HG03354 (cell line): ENCODE measurements around the gene KRT78.
"Not testable (repeated sequence)": the region's sequence is repeated elsewhere in the genome, so short reads cannot be mapped to it uniquely, and the experiment has no call there.

Source experiments
- ATAC-seq: cut with Tn5 transposase; IDR thresholded peaks from one replicate; pipeline ENCODE4 v1.9.1; 2021; ENCODE audit warnings: mild to moderate bottlenecking; ENCODE audit not compliant: unreplicated experiment, poor library complexity, severe bottlenecking

Gene KRT78

GRCh38 chr12:52872644-52873389 is 24.0 kb upstream of the KRT78 start:
- ATAC-seq, result no peak

GRCh38 chr12:52871291-52872039 is 22.7 kb upstream of the KRT78 start:
- no peak for ATAC-seq

- peak; percentile 75 for ATAC-seq
Measured at GRCh38 chr12:52870361-52871290, 21.8 kb upstream of the KRT78 start.

- ATAC-seq, result no peak
Measured at GRCh38 chr12:52867642-52868041, 18.8 kb upstream of the KRT78 start.

GRCh38 chr12:52867152-52867551 is 18.4 kb upstream of the KRT78 start:
- no peak for ATAC-seq

GRCh38 chr12:52865090-52865944 is 16.5 kb upstream of the KRT78 start:
- ATAC-seq, result no peak

GRCh38 chr12:52862023-52862422 is 13.2 kb upstream of the KRT78 start:
- ATAC-seq, result no peak

GRCh38 chr12:52861511-52861910 is 12.7 kb upstream of the KRT78 start:
- no peak for ATAC-seq

- no peak for ATAC-seq
Measured at GRCh38 chr12:52860102-52860823, 11.5 kb upstream of the KRT78 start.

GRCh38 chr12:52857500-52857899 is 8.7 kb upstream of the KRT78 start:
- ATAC-seq, result no peak

GRCh38 chr12:52856787-52857186 is 8.0 kb upstream of the KRT78 start:
- no peak for ATAC-seq

GRCh38 chr12:52856077-52856476 is 7.3 kb upstream of the KRT78 start:
- ATAC-seq, result not testable (repeated sequence)

- ATAC-seq, result no peak
Measured at GRCh38 chr12:52851787-52852186, 3.0 kb upstream of the KRT78 start.

- ATAC-seq, result no peak
Measured at GRCh38 chr12:52850681-52851080, 1.9 kb upstream of the KRT78 start.

- ATAC-seq, result no peak
Measured at GRCh38 chr12:52849511-52849910, 717 bp upstream of the KRT78 start.

GRCh38 chr12:52847335-52848102 is 1.3 kb downstream of the KRT78 start:
- no peak for ATAC-seq

- no peak for ATAC-seq
Measured at GRCh38 chr12:52846356-52846970, 2.3 kb downstream of the KRT78 start.

GRCh38 chr12:52845946-52846345 is 2.8 kb downstream of the KRT78 start:
- no peak for ATAC-seq
